PC-3 (cell line): ENCODE measurements around the gene EEPD1. TPM values are rescaled to one million over a fixed set of nuclear protein-coding genes. Genes with fewer than 3 reads are reported as not detected.
"Not testable (repeated sequence)": the region's sequence is repeated elsewhere in the genome, so short reads cannot be mapped to it uniquely, and the experiment has no call there.

Experiments
- ATAC-seq: fragments of 200-7000 bp; cut with Tn5 transposase; 2 replicates; pipeline ENCODE4 v1.9.1; 2020; ENCODE audit warnings: mild to moderate bottlenecking, moderate library complexity
- BruUV-seq: library from RNA; stranded (reverse); fragments of 400-500 nt; replicated peaks from 2 replicates; lab custom pipeline; 2021; lab: Mats Ljungman, UMichigan
- CTCF ChIA-PET: fragments of 300-600 bp; sonication (Branson Sonifier 250); formaldehyde crosslinking; loops from one replicate; lab custom pipeline; 2022; ENCODE audit warnings: antibody characterized with exemption; lab: Charles Lee
- POLR2A ChIA-PET: fragments of 300-600 bp; sonication (Branson Sonifier 250); formaldehyde crosslinking; loops from one replicate; lab custom pipeline; 2022; ENCODE audit warnings: antibody characterized with exemption; ENCODE audit not compliant: unreplicated experiment; lab: Charles Lee
- DNase-seq: peaks from one replicate; pipeline ENCODE4 v3.0.0-alpha.2; 2015
- H2AFZ ChIP-seq: fragments of 300-600 bp; sonication (generic); 2 replicates; pipeline ENCODE4 v1.6.0; 2016; ENCODE audit warnings: antibody characterized with exemption, low read length
- H3F3A ChIP-seq: fragments of 300-600 bp; sonication (generic); one replicate; pipeline ENCODE4 v1.6.0; 2017; ENCODE audit warnings: antibody characterized with exemption, low read length, control low read depth, mild to moderate bottlenecking; ENCODE audit not compliant: unreplicated experiment
- H3K27ac ChIP-seq: fragments of 300-600 bp; sonication (generic); 2 replicates; pipeline ENCODE4 v1.5.1; 2016; ENCODE audit warnings: mild to moderate bottlenecking, low read length
- H3K27me3 ChIP-seq: fragments of 300-600 bp; sonication (generic); 2 replicates; pipeline ENCODE4 v1.6.1; 2016; ENCODE audit warnings: low read length, mixed read lengths
- H3K36me3 ChIP-seq: fragments of 300-600 bp; sonication (generic); 2 replicates; pipeline ENCODE4 v1.6.1; 2016; ENCODE audit warnings: low read depth, mixed run types, low read length, mixed read lengths
- H3K4me1 ChIP-seq: fragments of 300-600 bp; sonication (generic); 2 replicates; pipeline ENCODE4 v1.5.1; 2016; ENCODE audit warnings: low read length; ENCODE audit not compliant: insufficient read depth
- H3K4me2 ChIP-seq: fragments of 300-600 bp; sonication (generic); 2 replicates; pipeline ENCODE4 v1.6.0; 2016; ENCODE audit warnings: low read length
- H3K4me3 ChIP-seq: fragments of 300-600 bp; sonication (generic); 2 replicates; pipeline ENCODE4 v1.5.1; 2016; ENCODE audit warnings: mild to moderate bottlenecking, low read length, mixed read lengths
- H3K79me2 ChIP-seq: fragments of 300-600 bp; sonication (generic); 2 replicates; pipeline ENCODE4 v1.6.1; 2017; ENCODE audit warnings: low read length, mixed read lengths
- H3K9ac ChIP-seq: fragments of 300-600 bp; sonication (generic); 2 replicates; pipeline ENCODE4 v1.6.0; 2016; ENCODE audit warnings: mild to moderate bottlenecking, low read length
- H3K9me2 ChIP-seq: fragments of 300-600 bp; sonication (generic); replicated peaks from 2 replicates; pipeline ENCODE4 v1.6.1; 2016; ENCODE audit warnings: mixed run types, low read length, mixed read lengths
- H3K9me3 ChIP-seq: fragments of 300-600 bp; sonication (generic); 2 replicates; pipeline ENCODE4 v1.6.1; 2016; ENCODE audit warnings: low read length, mixed read lengths
- H4K20me1 ChIP-seq: fragments of 300-600 bp; sonication (generic); 2 replicates; pipeline ENCODE4 v1.6.1; 2016; ENCODE audit warnings: low read length, mixed read lengths
- EZH2 ChIP-seq: fragments of 300-600 bp; sonication (generic); IDR thresholded peaks from one replicate; pipeline ENCODE4 v1.6.1; 2017; ENCODE audit warnings: antibody characterized with exemption, mild to moderate bottlenecking, low read length; ENCODE audit not compliant: unreplicated experiment
- EZH2phosphoT487 ChIP-seq: fragments of 300-600 bp; sonication (generic); IDR thresholded peaks from 2 replicates; pipeline ENCODE4 v1.6.1; 2018; ENCODE audit warnings: mild to moderate bottlenecking, antibody characterized with exemption, low read length, borderline replicate concordance
- intact Hi-C: fragments of 100-400 bp; cut with micrococcal nuclease; formaldehyde crosslinking; loops from 2 replicates; pipeline ENCODE4 v1.9.0; 2023
- total RNA-seq: library from RNA; depleted of rRNA; stranded (reverse); fragments of >200 nt; gene quantifications from 2 replicates; pipeline ENCODE4 v1.2.3, GENCODE V29; 2014
- TF ChIP-seq, protein P1 (sequence below): fragments of 300-600 bp; sonication (generic); conservative IDR thresholded peaks from 2 replicates; pipeline ENCODE4 v1.5.1; 2017; ENCODE audit warnings: antibody characterized with exemption, low read depth, mild to moderate bottlenecking, low read length

EEPD1 gene
- total RNA-seq, 1 experiment from 2014 or later: 28.3 TPM

DNA sequence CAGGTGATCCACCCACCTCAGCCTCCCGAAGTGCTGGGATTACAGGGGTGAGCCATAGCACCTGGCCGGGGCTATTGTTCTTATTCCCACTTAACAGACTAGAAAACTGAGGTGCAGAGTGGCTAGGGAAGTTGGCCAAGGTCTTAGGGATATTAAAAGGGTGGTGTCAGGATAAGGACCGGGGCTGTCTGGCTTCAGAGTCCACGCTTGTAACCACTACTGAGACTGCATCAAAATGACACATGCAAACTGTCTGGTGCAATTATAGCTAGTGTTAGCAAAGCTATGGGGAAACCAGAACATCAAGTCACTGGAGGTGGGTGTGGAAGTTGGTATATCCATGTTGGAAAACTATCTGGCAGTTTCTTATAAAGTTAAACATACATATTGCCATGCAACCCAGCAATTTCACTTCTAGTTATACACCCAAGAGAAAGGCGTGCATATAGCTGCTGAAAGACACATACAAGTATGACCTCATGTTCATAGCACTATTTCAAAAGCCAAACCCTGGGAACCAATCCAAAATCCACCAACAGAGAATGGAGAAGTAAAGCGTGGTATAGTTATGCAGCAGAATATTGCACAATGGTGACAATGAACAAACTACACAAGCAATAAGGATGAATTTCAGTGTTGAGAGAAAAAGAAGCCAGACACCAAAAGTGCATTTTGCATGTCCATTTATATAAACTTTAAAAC is 33.9 kb upstream of the EEPD1 start:
- Histone ChIP-seq H3K79me2 (no peaks in the 10 kb centered on the region), H2AFZ (no peak overlapping the region), H3K27ac (peak overlapping the region; percentile 26; the same call in 1 of the 2 replicates), H3K4me2 (peak overlapping the region; percentile 16; the same call in 1 of the 2 replicates), H3K27me3 (no peaks in the 10 kb centered on the region), H3K36me3 (no peaks in the 10 kb centered on the region), H3K9me2 (no peaks in the 10 kb centered on the region), H3K9me3 (no peaks in the 10 kb centered on the region), H3K4me1 (peaks cover 51% of the 10 kb centered on the region), H3K4me3 (no peak overlapping the region), H3K9ac (no peak overlapping the region), H3F3A (peaks cover 21% of the 10 kb centered on the region), H4K20me1 (no peaks in the 10 kb centered on the region)
- ChIA-PET POLR2A (no interaction called here), CTCF (interaction anchor here (0.6 kb wide), 2 partner anchors 81 to 234 kb away, joined by 4 to 6 read pairs; no protein-coding TSS in a partner anchor)
- ATAC-seq (no peak), DNase-seq (peak; percentile 91)
- TF ChIP-seq, protein P1, sequence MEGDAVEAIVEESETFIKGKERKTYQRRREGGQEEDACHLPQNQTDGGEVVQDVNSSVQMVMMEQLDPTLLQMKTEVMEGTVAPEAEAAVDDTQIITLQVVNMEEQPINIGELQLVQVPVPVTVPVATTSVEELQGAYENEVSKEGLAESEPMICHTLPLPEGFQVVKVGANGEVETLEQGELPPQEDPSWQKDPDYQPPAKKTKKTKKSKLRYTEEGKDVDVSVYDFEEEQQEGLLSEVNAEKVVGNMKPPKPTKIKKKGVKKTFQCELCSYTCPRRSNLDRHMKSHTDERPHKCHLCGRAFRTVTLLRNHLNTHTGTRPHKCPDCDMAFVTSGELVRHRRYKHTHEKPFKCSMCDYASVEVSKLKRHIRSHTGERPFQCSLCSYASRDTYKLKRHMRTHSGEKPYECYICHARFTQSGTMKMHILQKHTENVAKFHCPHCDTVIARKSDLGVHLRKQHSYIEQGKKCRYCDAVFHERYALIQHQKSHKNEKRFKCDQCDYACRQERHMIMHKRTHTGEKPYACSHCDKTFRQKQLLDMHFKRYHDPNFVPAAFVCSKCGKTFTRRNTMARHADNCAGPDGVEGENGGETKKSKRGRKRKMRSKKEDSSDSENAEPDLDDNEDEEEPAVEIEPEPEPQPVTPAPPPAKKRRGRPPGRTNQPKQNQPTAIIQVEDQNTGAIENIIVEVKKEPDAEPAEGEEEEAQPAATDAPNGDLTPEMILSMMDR: no peak
- TF ChIP-seq EZH2: no peak
- TF ChIP-seq EZH2phosphoT487: no peak
- intact Hi-C loops: no loop called here
- BruUV-seq: no TSS peak

DNA sequence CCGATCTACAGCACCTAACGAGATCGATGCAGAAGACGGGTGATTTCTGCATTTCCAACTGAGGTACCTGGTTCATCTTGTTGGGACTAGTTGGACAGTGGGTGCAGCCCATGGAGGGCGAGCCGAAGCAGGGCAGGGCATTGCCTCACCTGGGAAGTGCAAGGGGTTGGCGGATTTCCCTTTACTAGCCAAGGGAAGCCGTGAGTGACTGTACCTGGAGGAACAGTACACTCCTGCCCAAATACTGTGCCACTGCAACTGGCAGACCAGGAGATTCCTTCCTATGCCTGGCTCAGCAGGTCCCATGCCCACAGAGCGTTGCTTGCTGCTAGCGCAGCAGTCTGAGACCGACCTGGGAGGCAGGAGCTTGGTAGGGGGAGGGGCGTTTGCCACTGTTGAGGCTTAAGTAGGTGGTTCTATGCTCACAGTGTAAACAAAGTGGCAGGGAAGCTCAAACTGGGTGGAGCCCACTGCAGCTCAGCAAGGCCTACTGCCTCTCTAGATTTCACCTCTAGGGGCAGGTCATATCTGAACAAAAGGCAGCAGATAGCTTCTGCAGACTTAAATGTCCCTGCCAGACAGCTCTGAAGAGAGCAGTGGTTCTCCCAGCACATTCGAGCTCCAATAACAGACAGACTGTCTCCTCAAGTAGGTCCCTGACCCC is 32.9 kb upstream of the EEPD1 start:
- H3K27ac ChIP-seq, POLR2A ChIA-PET: not testable (repeated sequence)

DNA sequence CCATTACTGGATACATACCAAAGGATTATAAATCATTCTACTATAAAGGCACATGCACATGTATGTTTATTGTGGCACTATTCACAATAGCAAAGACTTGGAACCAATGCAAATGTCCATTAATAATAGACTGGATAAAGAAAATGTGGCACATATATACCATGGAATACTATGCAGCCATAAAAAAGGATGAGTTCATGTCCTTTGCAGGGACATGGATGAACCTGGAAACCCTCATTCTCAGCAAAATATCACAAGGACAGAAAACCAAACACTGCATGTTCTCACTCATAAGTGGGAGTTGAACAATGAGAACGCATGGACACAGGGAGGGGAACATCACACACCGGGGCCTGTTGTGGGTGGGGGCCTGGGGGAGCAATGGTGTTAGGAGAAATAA is 27.4 kb upstream of the EEPD1 start:
- H3F3A ChIP-seq, POLR2A ChIA-PET, H3K79me2 ChIP-seq, BruUV-seq, H3K4me3 ChIP-seq, H3K27me3 ChIP-seq, H3K27ac ChIP-seq, DNase-seq, H3K4me2 ChIP-seq, H3K9me2 ChIP-seq, intact Hi-C loops, H3K36me3 ChIP-seq, CTCF ChIA-PET, ATAC-seq, H4K20me1 ChIP-seq, H3K9me3 ChIP-seq, H2AFZ ChIP-seq, H3K9ac ChIP-seq: not testable (repeated sequence)
- peaks cover 19% of the 10 kb centered on the region for H3K4me1 ChIP-seq

More for the DNA sequence above, 32.9 kb upstream of the EEPD1 start:
- H3K9ac ChIP-seq, H4K20me1 ChIP-seq, H3K27me3 ChIP-seq, DNase-seq, H3K4me2 ChIP-seq, H3K79me2 ChIP-seq, intact Hi-C loops, CTCF ChIA-PET, H3K4me3 ChIP-seq, H3K36me3 ChIP-seq, ATAC-seq, BruUV-seq, H3K9me2 ChIP-seq, H3K9me3 ChIP-seq, H2AFZ ChIP-seq: not testable (repeated sequence)
- Histone ChIP-seq H3F3A (peaks cover 21% of the 10 kb centered on the region), H3K4me1 (peaks cover 46% of the 10 kb centered on the region)
